Esophagus squamous epithelium (tissue), 5 donors: Measurements from ENCODE around the gene CDH6. TPM values are rescaled to one million over a fixed set of nuclear protein-coding genes. Genes with fewer than 3 reads are reported as not detected.

Experiments used
- DNase-seq: peaks from one replicate; lab custom pipeline; 2025; lab: John Stamatoyannopoulos, UW
- H3K27ac ChIP-seq, 4 donors: fragments of 200-600 bp; sonication (generic); one replicate each; pipeline ENCODE4 v1.5.1; 2016 to 2019; ENCODE audit warnings: mild to moderate bottlenecking in 1 of 4
- H3K27me3 ChIP-seq, 4 donors: fragments of 200-600 bp; sonication (generic); 1 replicate in 3 of 4; 2 replicates in 1 of 4; pipeline versions ENCODE4 v1.5.1 to v1.6.0; 2017 to 2021; ENCODE audit warnings: antibody characterized with exemption in 1 of 4
- H3K36me3 ChIP-seq, 3 donors: fragments of 200-600 bp; sonication (generic); one replicate each; pipeline ENCODE4 v1.5.1; 2016 to 2019
- H3K4me1 ChIP-seq, 3 donors: fragments of 200-600 bp; sonication (generic); one replicate each; pipeline ENCODE4 v1.5.1; 2017 to 2019
- H3K4me3 ChIP-seq, 4 donors: fragments of 200-600 bp; sonication (generic); 1 replicate in 3 of 4; 2 replicates in 1 of 4; pipeline ENCODE4 v1.5.1; 2016 to 2019; ENCODE audit warnings: mild to moderate bottlenecking in 2 of 4, moderate library complexity in 1 of 4
- H3K9me3 ChIP-seq, 3 donors: fragments of 200-600 bp; sonication (generic); one replicate each; pipeline ENCODE4 v1.5.1; 2016 to 2019
- POLR2A ChIP-seq, 4 donors: fragments of 450-650 bp; IDR thresholded peaks; one replicate each; pipeline ENCODE4 v1.6.1; 2017; ENCODE audit warnings: antibody characterized with exemption in 4 of 4, mild to moderate bottlenecking in 4 of 4, moderate library complexity in 3 of 4
- WGBS, 2 donors: methylation state at CpG; one replicate each; pipeline ENCODE4 v1.1.5; 2018; 5-methylcytosine and 5-hydroxymethylcytosine counted together
- intact Hi-C: fragments of 100-400 bp; cut with DNase I; formaldehyde crosslinking; loops from one replicate; pipeline ENCODE4 v1.15.0; 2022
- total RNA-seq, 4 donors: library from RNA; depleted of rRNA; stranded (reverse); fragments of >200 nt; gene quantifications; one replicate each; pipeline ENCODE4 v1.1.0, GENCODE V29; 2016
- TF ChIP-seq, protein P1 (sequence below), 6 experiments: fragments of 450-650 bp in 4 of 6; fragments of 200-600 bp in 2 of 6; sonication (generic) in 2 of 6; IDR thresholded peaks; one replicate each; pipeline ENCODE4 v1.5.1; 2016 to 2019; ENCODE audit warnings: antibody characterized with exemption in 6 of 6, mild to moderate bottlenecking in 4 of 6, moderate library complexity in 4 of 6
- donor health status: DM: yes; HTN: yes; CAD: no.

CDH6 gene
- total RNA-seq, 4 donors from 2014 or later: 1.5 to 5.0 (median 4.2) TPM

- no peaks in the 10 kb centered on the region for H3K9me3 ChIP-seq
- TF ChIP-seq POLR2A (IDR thresholded peaks at IDR 0.05): no peak
- TF ChIP-seq, protein P1, sequence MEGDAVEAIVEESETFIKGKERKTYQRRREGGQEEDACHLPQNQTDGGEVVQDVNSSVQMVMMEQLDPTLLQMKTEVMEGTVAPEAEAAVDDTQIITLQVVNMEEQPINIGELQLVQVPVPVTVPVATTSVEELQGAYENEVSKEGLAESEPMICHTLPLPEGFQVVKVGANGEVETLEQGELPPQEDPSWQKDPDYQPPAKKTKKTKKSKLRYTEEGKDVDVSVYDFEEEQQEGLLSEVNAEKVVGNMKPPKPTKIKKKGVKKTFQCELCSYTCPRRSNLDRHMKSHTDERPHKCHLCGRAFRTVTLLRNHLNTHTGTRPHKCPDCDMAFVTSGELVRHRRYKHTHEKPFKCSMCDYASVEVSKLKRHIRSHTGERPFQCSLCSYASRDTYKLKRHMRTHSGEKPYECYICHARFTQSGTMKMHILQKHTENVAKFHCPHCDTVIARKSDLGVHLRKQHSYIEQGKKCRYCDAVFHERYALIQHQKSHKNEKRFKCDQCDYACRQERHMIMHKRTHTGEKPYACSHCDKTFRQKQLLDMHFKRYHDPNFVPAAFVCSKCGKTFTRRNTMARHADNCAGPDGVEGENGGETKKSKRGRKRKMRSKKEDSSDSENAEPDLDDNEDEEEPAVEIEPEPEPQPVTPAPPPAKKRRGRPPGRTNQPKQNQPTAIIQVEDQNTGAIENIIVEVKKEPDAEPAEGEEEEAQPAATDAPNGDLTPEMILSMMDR (IDR thresholded peaks at IDR 0.05): no peak
- 65 to 82% methylated on average over 4 of the region's 4 CpGs for WGBS, 2 donors
- H3K4me1 ChIP-seq: no peaks in the 10 kb centered on the region
- no peaks in the 10 kb centered on the region for H3K27me3 ChIP-seq
- intact Hi-C loops: no loop called here
- no peaks in the 10 kb centered on the region for H3K36me3 ChIP-seq
- no peak for DNase-seq
- no peak overlapping the region for H3K27ac ChIP-seq
- no peak overlapping the region for H3K4me3 ChIP-seq
These were observed 86.7 kb downstream of the CDH6 start for GRCh38 chr5:31280210-31280609.

GRCh38 chr5:31283326-31283725 lies 89.8 kb downstream of the CDH6 start:
- 32 to 48% methylated on average over 3 of the region's 3 CpGs for WGBS, 2 donors
- no peak for DNase-seq
- TF ChIP-seq POLR2A (IDR thresholded peaks at IDR 0.05): no peak
- TF ChIP-seq, protein P1 (IDR thresholded peaks at IDR 0.05): no peak

DNA sequence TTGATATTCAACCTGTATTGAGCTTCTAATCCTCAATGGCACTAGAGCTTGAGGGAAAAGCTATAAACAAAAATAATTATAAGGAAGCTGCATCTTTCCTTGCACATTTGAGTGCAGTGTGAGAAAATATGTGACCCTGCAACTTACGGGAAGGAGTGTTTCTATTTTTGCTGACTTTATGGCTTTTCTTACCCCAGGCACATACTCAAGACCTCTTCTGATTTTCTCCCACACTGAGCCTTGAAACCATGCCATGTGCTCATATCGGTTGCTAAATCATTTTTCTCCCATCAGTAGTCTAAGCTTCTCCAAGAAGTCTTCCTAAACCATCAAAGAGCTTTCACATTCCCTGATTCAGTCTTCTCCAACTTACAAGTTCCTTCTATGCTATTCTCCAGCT lies 91.5 kb downstream of the CDH6 start:
- no peak overlapping the region for H3K4me3 ChIP-seq
- TF ChIP-seq, protein P1 (IDR thresholded peaks at IDR 0.05): no peak
- no peak for TF ChIP-seq POLR2A (IDR thresholded peaks at IDR 0.05)
- no peaks in the 10 kb centered on the region for H3K27me3 ChIP-seq
- H3K4me1 ChIP-seq: no peaks in the 10 kb centered on the region
- intact Hi-C loops: no loop called here
- H3K27ac ChIP-seq: no peak overlapping the region
- no peaks in the 10 kb centered on the region for H3K9me3 ChIP-seq
- WGBS, 2 donors: 76 to 81% methylated on average over 2 of the region's 2 CpGs
- H3K36me3 ChIP-seq: no peaks in the 10 kb centered on the region
- no peak for DNase-seq

More at GRCh38 chr5:31283326-31283725, 89.8 kb downstream of the CDH6 start:
- intact Hi-C loops: no loop called here
- Histone ChIP-seq H3K4me3 (no peak overlapping the region), H3K27ac (no peak overlapping the region), H3K27me3 (no peaks in the 10 kb centered on the region), H3K4me1 (no peaks in the 10 kb centered on the region), H3K9me3 (no peaks in the 10 kb centered on the region), H3K36me3 (no peaks in the 10 kb centered on the region)

DNA sequence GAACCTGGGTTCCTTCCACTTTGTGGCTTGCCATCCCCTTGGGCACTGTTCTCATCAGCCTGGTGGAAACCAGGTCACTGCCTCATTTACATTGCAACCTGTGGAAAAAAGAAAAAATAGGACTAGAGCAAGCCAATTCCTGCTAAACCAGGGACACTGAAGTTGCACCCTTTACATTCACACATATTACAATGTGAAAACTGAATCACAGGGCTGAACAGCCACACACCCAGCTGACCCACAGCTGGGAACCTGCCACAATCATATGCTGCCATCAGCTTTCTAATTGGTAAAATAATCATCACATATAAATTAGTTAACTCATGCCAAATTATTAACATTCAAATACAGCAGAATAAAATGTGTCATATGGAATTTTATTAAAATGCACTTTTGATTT lies 94.5 kb downstream of the CDH6 start:
- TF ChIP-seq, protein P1 (IDR thresholded peaks at IDR 0.05): no peak
- TF ChIP-seq POLR2A (IDR thresholded peaks at IDR 0.05): no peak
- H3K27me3 ChIP-seq: no peaks in the 10 kb centered on the region
- H3K36me3 ChIP-seq: no peaks in the 10 kb centered on the region

GRCh38 chr5:31289429-31289828 lies 95.9 kb downstream of the CDH6 start:
- WGBS, 2 donors: 50 to 69% methylated on average over 3 of the region's 3 CpGs
- Histone ChIP-seq H3K27me3 (no peaks in the 10 kb centered on the region), H3K4me1 (no peaks in the 10 kb centered on the region), H3K27ac (no peak overlapping the region), H3K36me3 (no peaks in the 10 kb centered on the region), H3K4me3 (no peak overlapping the region), H3K9me3 (no peaks in the 10 kb centered on the region)
- intact Hi-C loops: no loop called here
- no peak for DNase-seq
- TF ChIP-seq, protein P1 (IDR thresholded peaks at IDR 0.05): no peak
- TF ChIP-seq POLR2A (IDR thresholded peaks at IDR 0.05): no peak

More for the DNA sequence above, 94.5 kb downstream of the CDH6 start:
- intact Hi-C loops: no loop called here
- Histone ChIP-seq H3K9me3 (no peaks in the 10 kb centered on the region), H3K4me1 (no peaks in the 10 kb centered on the region), H3K27ac (no peak overlapping the region), H3K4me3 (no peak overlapping the region)
- no peak for DNase-seq
